ENCODE measurements around the gene TGM5.

TGM5 gene

GRCh38 chr15:43212299-43212698 lies 54.4 kb downstream of the TGM5 start:
- 95% methylated on average over 8 of the region's 8 CpGs for WGBS
- no peak overlapping the region for H3K14ac ChIP-seq (ENCODE audit: low read length in 2 of 2)
- no peak overlapping the region for H2BK15ac ChIP-seq (ENCODE audit: low read depth, poor library complexity, severe bottlenecking)
- H4K91ac ChIP-seq (ENCODE audit: low read length): no peak overlapping the region
- peaks cover 54 to 79% of the 10 kb centered on the region in 2 experiments for H3K27me3 ChIP-seq (ENCODE audit: control insufficient read depth in 1 of 2, insufficient read depth in 1 of 2, low read length in 2 of 2)
- H4K8ac ChIP-seq (ENCODE audit: low read length): no peak overlapping the region
- no peak overlapping the region for H3K4me2 ChIP-seq (ENCODE audit: low read length, poor library complexity, severe bottlenecking)
- H3K23ac ChIP-seq (ENCODE audit: low read length in 2 of 2): no peak overlapping the region
- no peak overlapping the region for H3K18ac ChIP-seq (ENCODE audit: low read depth in 1 of 2, low read length in 2 of 2)
- H3K4me1 ChIP-seq (ENCODE audit: control insufficient read depth, insufficient read depth, low read depth, low read length): no peaks in the 10 kb centered on the region
- H3K27ac ChIP-seq (ENCODE audit: low read length, poor library complexity, severe bottlenecking): no peak overlapping the region
- no peak overlapping the region for H2AFZ ChIP-seq (ENCODE audit: low read depth, low read length)
- no peak overlapping the region for H2BK12ac ChIP-seq (ENCODE audit: low read length in 2 of 2)
- no peaks in the 10 kb centered on the region for H3K36me3 ChIP-seq (ENCODE audit: control insufficient read depth in 1 of 2, insufficient read depth in 2 of 2, low read depth in 1 of 2, low read length in 2 of 2)
- H2AK5ac ChIP-seq (ENCODE audit: low read length, severe bottlenecking): no peak overlapping the region
- H3K4ac ChIP-seq (ENCODE audit: low read depth in 1 of 2, low read length in 2 of 2): no peak overlapping the region
- H3K9me3 ChIP-seq (ENCODE audit: control insufficient read depth, low read length): no peaks in the 10 kb centered on the region
- no peak overlapping the region for H2BK5ac ChIP-seq (ENCODE audit: low read depth, low read length, poor library complexity, severe bottlenecking)
- no peak overlapping the region for H2BK120ac ChIP-seq (ENCODE audit: low read depth, low read length)
- H3K4me3 ChIP-seq (ENCODE audit: insufficient read depth in 1 of 2, low read depth in 1 of 2, low read length in 2 of 2): no peak overlapping the region
- H3K79me1 ChIP-seq (replicated peaks; ENCODE audit: low read length, poor library complexity, severe bottlenecking): no peaks in the 10 kb centered on the region
- no peak overlapping the region for H3K9ac ChIP-seq (ENCODE audit: low read length)
- no peak for DNase-seq

GRCh38 chr15:43211224-43211735 lies 55.4 kb downstream of the TGM5 start:
- Histone ChIP-seq H3K4ac (ENCODE audit: low read depth in 1 of 2, low read length in 2 of 2) (no peak overlapping the region), H3K4me2 (ENCODE audit: low read length, poor library complexity, severe bottlenecking) (no peak overlapping the region), H3K27ac (ENCODE audit: low read length, poor library complexity, severe bottlenecking) (no peak overlapping the region), H4K91ac (ENCODE audit: low read length) (no peak overlapping the region), H2BK12ac (ENCODE audit: low read length in 2 of 2) (no peak overlapping the region), H2BK120ac (ENCODE audit: low read depth, low read length) (no peak overlapping the region), H3K14ac (ENCODE audit: low read length in 2 of 2) (no peak overlapping the region), H3K9me3 (ENCODE audit: control insufficient read depth, low read length) (no peaks in the 10 kb centered on the region), H2BK15ac (ENCODE audit: low read depth, poor library complexity, severe bottlenecking) (no peak overlapping the region), H3K4me1 (ENCODE audit: control insufficient read depth, insufficient read depth, low read depth, low read length) (no peaks in the 10 kb centered on the region), H3K36me3 (ENCODE audit: control insufficient read depth in 1 of 2, insufficient read depth in 2 of 2, low read depth in 1 of 2, low read length in 2 of 2) (no peaks in the 10 kb centered on the region), H2AFZ (ENCODE audit: low read depth, low read length) (no peak overlapping the region), H3K79me1 (replicated peaks; ENCODE audit: low read length, poor library complexity, severe bottlenecking) (no peaks in the 10 kb centered on the region), H3K27me3 (ENCODE audit: control insufficient read depth in 1 of 2, insufficient read depth in 1 of 2, low read length in 2 of 2) (peaks cover 63 to 81% of the 10 kb centered on the region in 2 experiments), H4K8ac (ENCODE audit: low read length) (no peak overlapping the region), H2BK5ac (ENCODE audit: low read depth, low read length, poor library complexity, severe bottlenecking) (no peak overlapping the region), H3K23ac (ENCODE audit: low read length in 2 of 2) (peak overlapping the region in 1 of 2 experiments; percentile 1), H3K9ac (ENCODE audit: low read length) (no peak overlapping the region), H3K18ac (ENCODE audit: low read depth in 1 of 2, low read length in 2 of 2) (no peak overlapping the region), H2AK5ac (ENCODE audit: low read length, severe bottlenecking) (no peak overlapping the region), H3K4me3 (ENCODE audit: insufficient read depth in 1 of 2, low read depth in 1 of 2, low read length in 2 of 2) (no peak overlapping the region)
- WGBS: 91% methylated on average over 4 of the region's 4 CpGs
- no peak for DNase-seq

GRCh38 chr15:43210807-43211206 lies 55.9 kb downstream of the TGM5 start:
- H2AK5ac ChIP-seq (ENCODE audit: low read length, severe bottlenecking): no peak overlapping the region
- no peaks in the 10 kb centered on the region for H3K9me3 ChIP-seq (ENCODE audit: control insufficient read depth, low read length)
- H3K4ac ChIP-seq (ENCODE audit: low read depth in 1 of 2, low read length in 2 of 2): no peak overlapping the region
- no peak overlapping the region for H4K8ac ChIP-seq (ENCODE audit: low read length)
- no peaks in the 10 kb centered on the region for H3K79me1 ChIP-seq (replicated peaks; ENCODE audit: low read length, poor library complexity, severe bottlenecking)
- H3K14ac ChIP-seq (ENCODE audit: low read length in 2 of 2): no peak overlapping the region
- no peak overlapping the region for H2BK15ac ChIP-seq (ENCODE audit: low read depth, poor library complexity, severe bottlenecking)
- H3K4me1 ChIP-seq (ENCODE audit: control insufficient read depth, insufficient read depth, low read depth, low read length): no peaks in the 10 kb centered on the region
- no peak overlapping the region for H3K23ac ChIP-seq (ENCODE audit: low read length in 2 of 2)
- peaks cover 68 to 84% of the 10 kb centered on the region in 2 experiments for H3K27me3 ChIP-seq (ENCODE audit: control insufficient read depth in 1 of 2, insufficient read depth in 1 of 2, low read length in 2 of 2)
- H2BK120ac ChIP-seq (ENCODE audit: low read depth, low read length): no peak overlapping the region
- H2AFZ ChIP-seq (ENCODE audit: low read depth, low read length): no peak overlapping the region
- H3K27ac ChIP-seq (ENCODE audit: low read length, poor library complexity, severe bottlenecking): no peak overlapping the region
- no peak overlapping the region for H2BK5ac ChIP-seq (ENCODE audit: low read depth, low read length, poor library complexity, severe bottlenecking)
- 75% methylated on average over 9 of the region's 9 CpGs for WGBS
- H3K4me2 ChIP-seq (ENCODE audit: low read length, poor library complexity, severe bottlenecking): no peak overlapping the region
- H3K36me3 ChIP-seq (ENCODE audit: control insufficient read depth in 1 of 2, insufficient read depth in 2 of 2, low read depth in 1 of 2, low read length in 2 of 2): no peaks in the 10 kb centered on the region
- no peak overlapping the region for H3K9ac ChIP-seq (ENCODE audit: low read length)
- H3K18ac ChIP-seq (ENCODE audit: low read depth in 1 of 2, low read length in 2 of 2): no peak overlapping the region
- no peak overlapping the region for H3K4me3 ChIP-seq (ENCODE audit: insufficient read depth in 1 of 2, low read depth in 1 of 2, low read length in 2 of 2)
- DNase-seq: no peak
- H4K91ac ChIP-seq (ENCODE audit: low read length): no peak overlapping the region
- H2BK12ac ChIP-seq (ENCODE audit: low read length in 2 of 2): no peak overlapping the region

- no peak overlapping the region for H3K23ac ChIP-seq (ENCODE audit: low read length in 2 of 2)
- no peak overlapping the region for H2BK15ac ChIP-seq (ENCODE audit: low read depth, poor library complexity, severe bottlenecking)
- H2BK120ac ChIP-seq (ENCODE audit: low read depth, low read length): no peak overlapping the region
- H3K79me1 ChIP-seq (replicated peaks; ENCODE audit: low read length, poor library complexity, severe bottlenecking): no peaks in the 10 kb centered on the region
- H3K4me1 ChIP-seq (ENCODE audit: control insufficient read depth, insufficient read depth, low read depth, low read length): no peaks in the 10 kb centered on the region
- peaks cover 69 to 87% of the 10 kb centered on the region in 2 experiments for H3K27me3 ChIP-seq (ENCODE audit: control insufficient read depth in 1 of 2, insufficient read depth in 1 of 2, low read length in 2 of 2)
- no peak overlapping the region for H3K27ac ChIP-seq (ENCODE audit: low read length, poor library complexity, severe bottlenecking)
- no peak overlapping the region for H4K8ac ChIP-seq (ENCODE audit: low read length)
- 87% methylated on average over 13 of the region's 15 CpGs for WGBS
- no peak for DNase-seq
- no peak overlapping the region for H3K9ac ChIP-seq (ENCODE audit: low read length)
- no peak overlapping the region for H2AFZ ChIP-seq (ENCODE audit: low read depth, low read length)
- H2BK5ac ChIP-seq (ENCODE audit: low read depth, low read length, poor library complexity, severe bottlenecking): no peak overlapping the region
- no peaks in the 10 kb centered on the region for H3K36me3 ChIP-seq (ENCODE audit: control insufficient read depth in 1 of 2, insufficient read depth in 2 of 2, low read depth in 1 of 2, low read length in 2 of 2)
- H3K4me2 ChIP-seq (ENCODE audit: low read length, poor library complexity, severe bottlenecking): no peak overlapping the region
- no peak overlapping the region for H4K91ac ChIP-seq (ENCODE audit: low read length)
- H3K18ac ChIP-seq (ENCODE audit: low read depth in 1 of 2, low read length in 2 of 2): no peak overlapping the region
- H3K14ac ChIP-seq (ENCODE audit: low read length in 2 of 2): no peak overlapping the region
- H2BK12ac ChIP-seq (ENCODE audit: low read length in 2 of 2): no peak overlapping the region
- H3K4me3 ChIP-seq (ENCODE audit: insufficient read depth in 1 of 2, low read depth in 1 of 2, low read length in 2 of 2): no peak overlapping the region
- no peaks in the 10 kb centered on the region for H3K9me3 ChIP-seq (ENCODE audit: control insufficient read depth, low read length)
- no peak overlapping the region for H2AK5ac ChIP-seq (ENCODE audit: low read length, severe bottlenecking)
- H3K4ac ChIP-seq (ENCODE audit: low read depth in 1 of 2, low read length in 2 of 2): no peak overlapping the region
These were observed 56.5 kb downstream of the TGM5 start for GRCh38 chr15:43210172-43210745.
